IMR-90 (cell line): ENCODE data around the gene NEUROG1. TPM values are rescaled to one million over a fixed set of nuclear protein-coding genes. Genes with fewer than 3 reads are reported as not detected.

ENCODE experiments used
- ATAC-seq: fragments of 200-7000 bp; cut with Tn5 transposase; 2 replicates; pipeline ENCODE4 v1.9.1; 2020; ENCODE audit warnings: low read depth, mild to moderate bottlenecking, moderate library complexity
- BruUV-seq: library from RNA; stranded (reverse); fragments of 400-500 nt; replicated peaks from 2 replicates; lab custom pipeline; 2021; lab: Mats Ljungman, UMichigan
- CTCF ChIA-PET: fragments of 300-600 bp; formaldehyde crosslinking; extraction: SDS; loops from one replicate; lab custom pipeline; 2021; ENCODE audit warnings: antibody characterized with exemption; lab: Yijun Ruan, JAX
- POLR2A ChIA-PET: fragments of 300-600 bp; sonication (Branson Sonifier 250); formaldehyde crosslinking; loops from one replicate; lab custom pipeline; 2022; ENCODE audit warnings: antibody characterized with exemption; ENCODE audit not compliant: unreplicated experiment; lab: Charles Lee
- DNase-seq: peaks from one replicate; pipeline ENCODE4 v3.0.0; 2013
- H2AFZ ChIP-seq: replicated peaks from 2 replicates; pipeline ENCODE3; 2013; ENCODE audit warnings: low read length, mild to moderate bottlenecking; ENCODE audit not compliant: poor library complexity
- H2AK5ac ChIP-seq: 2 replicates; pipeline ENCODE4 v1.6.1; 2013; ENCODE audit warnings: low read depth, low read length, inconsistent platforms
- H2AK9ac ChIP-seq: replicated peaks from 2 replicates; pipeline ENCODE3; 2013; ENCODE audit warnings: mild to moderate bottlenecking, low read depth, low read length, moderate library complexity; ENCODE audit not compliant: poor library complexity
- H2BK120ac ChIP-seq: 2 replicates; pipeline ENCODE4 v1.6.1; 2013; ENCODE audit warnings: low read depth, low read length, inconsistent platforms
- H2BK15ac ChIP-seq: 3 replicates; pipeline ENCODE4 v1.6.1; 2013; ENCODE audit warnings: low read depth, low read length, inconsistent platforms
- H2BK20ac ChIP-seq: 2 replicates; pipeline ENCODE4 v1.6.1; 2013; ENCODE audit warnings: low read depth, mild to moderate bottlenecking, inconsistent platforms, low read length, moderate library complexity
- H2BK5ac ChIP-seq: 2 replicates; pipeline ENCODE4 v1.6.1; 2013; ENCODE audit warnings: mild to moderate bottlenecking, low read depth, low read length, inconsistent platforms; ENCODE audit not compliant: poor library complexity, severe bottlenecking
- H3K14ac ChIP-seq: replicated peaks from 2 replicates; pipeline ENCODE4 v1.6.1; 2013; ENCODE audit warnings: low read depth, low read length, inconsistent platforms
- H3K18ac ChIP-seq: 2 replicates; pipeline ENCODE4 v1.6.1; 2013; ENCODE audit warnings: low read depth, low read length, control low read depth
- H3K23ac ChIP-seq: 2 replicates; pipeline ENCODE4 v1.6.1; 2013; ENCODE audit warnings: low read depth, low read length, inconsistent platforms
- H3K27ac ChIP-seq: 2 replicates; pipeline ENCODE4 v1.5.1; 2013; ENCODE audit warnings: mild to moderate bottlenecking, control low read depth, low read length; ENCODE audit not compliant: insufficient read depth
- H3K27me3 ChIP-seq: 2 replicates; pipeline ENCODE4 v1.6.1; 2013; ENCODE audit warnings: low read length; ENCODE audit not compliant: control insufficient read depth, insufficient read depth
- H3K36me3 ChIP-seq: 2 replicates; pipeline ENCODE4 v1.6.1; 2013; ENCODE audit warnings: low read length, mixed read lengths; ENCODE audit not compliant: control insufficient read depth, insufficient read depth
- H3K4ac ChIP-seq: 2 replicates; pipeline ENCODE4 v1.6.1; 2013; ENCODE audit warnings: low read depth, low read length, inconsistent platforms
- H3K4me1 ChIP-seq: 2 replicates; pipeline ENCODE4 v1.6.1; 2013; ENCODE audit warnings: low read length, mixed read lengths; ENCODE audit not compliant: control insufficient read depth, insufficient read depth
- H3K4me2 ChIP-seq: 2 replicates; pipeline ENCODE4 v1.6.1; 2013; ENCODE audit warnings: low read depth, mild to moderate bottlenecking, control low read depth, low read length, moderate library complexity
- H3K4me3 ChIP-seq: 2 replicates; pipeline ENCODE4 v1.5.1; 2013; ENCODE audit warnings: low read depth, mild to moderate bottlenecking, control low read depth, low read length, moderate library complexity; ENCODE audit not compliant: insufficient read depth
- H3K56ac ChIP-seq: 2 replicates; pipeline ENCODE4 v1.6.1; 2013; ENCODE audit warnings: low read length, inconsistent platforms; ENCODE audit not compliant: insufficient read depth; ENCODE audit errors: extremely low read depth
- H3K79me1 ChIP-seq, 2 experiments: 2 replicates each; pipeline ENCODE4 v1.6.1; 2013; ENCODE audit warnings: low read length in 2 of 2, inconsistent platforms in 1 of 2, low read depth in 1 of 2
- H3K9ac ChIP-seq: 2 replicates; pipeline ENCODE4 v1.6.1; 2013; ENCODE audit warnings: low read depth, low read length, control low read depth
- H3K9me1 ChIP-seq: 2 replicates; pipeline ENCODE4 v1.6.1; 2013; ENCODE audit warnings: low read length, inconsistent platforms; ENCODE audit not compliant: insufficient read depth
- H3K9me3 ChIP-seq: 2 replicates; pipeline ENCODE4 v1.6.1; 2013; ENCODE audit warnings: low read length; ENCODE audit not compliant: control insufficient read depth, insufficient read depth
- H4K20me1 ChIP-seq: 2 replicates; pipeline ENCODE4 v1.6.1; 2013; ENCODE audit warnings: low read length, inconsistent platforms; ENCODE audit not compliant: insufficient read depth
- H4K5ac ChIP-seq: 2 replicates; pipeline ENCODE4 v1.6.1; 2013; ENCODE audit warnings: mild to moderate bottlenecking, low read depth, low read length, control low read depth
- H4K8ac ChIP-seq, 2 experiments: 2 replicates each; pipeline ENCODE4 v1.6.1; 2013; ENCODE audit warnings: low read depth in 2 of 2, low read length in 2 of 2, control low read depth in 1 of 2, inconsistent platforms in 1 of 2
- H4K91ac ChIP-seq: 2 replicates; pipeline ENCODE4 v1.6.1; 2013; ENCODE audit warnings: low read depth, low read length, inconsistent platforms; ENCODE audit not compliant: insufficient read depth
- CEBPB ChIP-seq: IDR thresholded peaks from 2 replicates; pipeline ENCODE4 v1.6.1; 2012; ENCODE audit warnings: low read depth, low read length, improper control_type of control experiment
- CHD1 ChIP-seq: IDR thresholded peaks from 2 replicates; pipeline ENCODE4 v1.6.1; 2012; ENCODE audit warnings: low read depth, low read length, improper control_type of control experiment
- FOS ChIP-seq: fragments of 150-350 bp; IDR thresholded peaks from 2 replicates; pipeline ENCODE4 v1.6.1; 2016; ENCODE audit warnings: low read depth, low read length
- MAFK ChIP-seq: IDR thresholded peaks from 2 replicates; pipeline ENCODE4 v1.6.1; 2012; ENCODE audit warnings: low read depth, low read length, improper control_type of control experiment
- MAZ ChIP-seq: IDR thresholded peaks from 2 replicates; pipeline ENCODE4 v1.6.1; 2012; ENCODE audit warnings: low read depth, mild to moderate bottlenecking, low read length, improper control_type of control experiment, moderate library complexity, borderline replicate concordance
- MXI1 ChIP-seq: IDR thresholded peaks from 2 replicates; pipeline ENCODE4 v1.6.1; 2012; ENCODE audit warnings: low read depth, mild to moderate bottlenecking, low read length, moderate library complexity, borderline replicate concordance
- NFE2L2 ChIP-seq: fragments of 150-350 bp; IDR thresholded peaks from 2 replicates; pipeline ENCODE4 v1.6.1; 2016; ENCODE audit warnings: low read depth, mild to moderate bottlenecking, low read length
- POLR2A ChIP-seq: IDR thresholded peaks from 2 replicates; pipeline ENCODE4 v1.6.1; 2012; ENCODE audit warnings: mild to moderate bottlenecking, low read depth, low read length
- RCOR1 ChIP-seq: IDR thresholded peaks from 2 replicates; pipeline ENCODE4 v1.6.1; 2012; ENCODE audit warnings: mild to moderate bottlenecking, low read length, improper control_type of control experiment; ENCODE audit not compliant: insufficient replicate concordance
- RFX5 ChIP-seq: IDR thresholded peaks from 2 replicates; pipeline ENCODE4 v1.8.0; 2012; ENCODE audit warnings: low read depth, mild to moderate bottlenecking, low read length, moderate library complexity
- SMC3 ChIP-seq: fragments of 150-350 bp; IDR thresholded peaks from 2 replicates; pipeline ENCODE4 v1.6.1; 2016; ENCODE audit warnings: low read depth, mild to moderate bottlenecking, antibody characterized with exemption, low read length, moderate library complexity
- WGBS, 2 experiments: methylation state at CpG; one replicate each; pipeline versions ENCODE4 v1.1.5 to v1.1.7; 2013; ENCODE audit warnings: missing lambda C conversion rate in 2 of 2; ENCODE audit not compliant: insufficient read length in 1 of 2; ENCODE audit errors: extremely low coverage in 2 of 2; 5-methylcytosine and 5-hydroxymethylcytosine counted together
- dilution Hi-C: fragments of 300-500 bp; cut with HindIII; formaldehyde crosslinking; loops from one replicate; pipeline ENCODE4 v1.14.3; 2018; ENCODE audit warnings: low sequenced_read_pairs; ENCODE audit not compliant: unreplicated experiment
- in situ Hi-C: fragments of 300-500 bp; cut with MboI; formaldehyde crosslinking; loops from 3 replicates; pipeline ENCODE4 v1.14.3; 2019; ENCODE audit warnings: low sequenced_read_pairs, inconsistent platforms, mixed read lengths
- intact Hi-C: fragments of 100-400 bp; cut with micrococcal nuclease; formaldehyde crosslinking; loops from 2 replicates; pipeline ENCODE4 v1.10.0; 2022
- polyA plus RNA-seq, 3 experiments: library from polyadenylated mRNA; depleted of rRNA; stranded (reverse); fragments of >200 nt; gene quantifications; 2 replicates each; pipeline ENCODE4 v1.2.3, GENCODE V29; 2012; ENCODE audit warnings: low replicate concordance in 1 of 3
- total RNA-seq: library from RNA; depleted of rRNA; stranded (reverse); fragments of >200 nt; gene quantifications from 2 replicates; pipeline ENCODE4 v1.2.3, GENCODE V29; 2012
- TF ChIP-seq, protein P1 (sequence below): fragments of 150-350 bp; IDR thresholded peaks from 2 replicates; pipeline ENCODE4 v1.6.1; 2017; ENCODE audit warnings: mild to moderate bottlenecking, antibody characterized with exemption, low read length, low read depth

The NEUROG1 gene
- total and polyA plus RNA-seq, 2 of the 4 experiments (the other 2 are of a cell fraction) = not detected

DNA sequence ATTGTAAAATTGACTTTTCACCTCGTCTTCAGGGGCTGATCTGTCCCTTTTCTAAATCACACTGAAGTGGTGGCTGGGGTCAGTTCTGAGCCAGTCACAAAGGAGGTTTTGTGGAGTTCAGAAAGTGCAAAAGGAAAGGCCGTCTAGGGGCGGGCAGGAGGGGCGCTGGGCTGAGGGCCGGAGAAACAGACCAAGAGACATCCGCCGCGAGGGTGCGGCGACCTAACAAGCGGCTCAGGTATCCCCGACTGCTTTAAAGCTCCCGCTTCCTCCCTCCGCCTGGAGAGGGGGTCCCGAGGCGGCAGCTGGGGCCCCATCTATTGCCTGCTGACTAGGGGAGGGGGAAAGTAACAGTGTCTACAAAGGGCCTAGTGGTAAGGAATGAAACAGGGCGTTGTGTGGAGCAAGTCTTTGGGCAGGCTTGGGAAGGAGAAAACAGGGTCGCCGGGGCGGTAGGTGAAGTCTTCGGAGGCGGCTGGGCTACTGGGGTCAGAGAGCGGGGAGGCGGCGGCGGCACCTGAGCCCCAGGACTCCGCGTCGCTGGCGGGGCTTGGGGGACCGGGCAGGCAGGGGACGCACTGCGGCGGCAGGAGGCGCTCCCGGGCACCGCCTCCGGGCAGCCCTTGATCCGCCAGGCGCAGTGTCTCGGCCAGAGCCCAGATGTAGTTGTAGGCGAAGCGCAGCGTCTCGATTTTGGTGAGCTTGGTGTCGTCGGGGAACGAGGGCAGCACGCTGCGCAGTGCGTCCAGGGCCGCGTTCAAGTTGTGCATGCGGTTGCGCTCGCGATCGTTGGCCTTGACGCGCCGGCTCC is 950 bp downstream of the NEUROG1 start (continued):
- no peak for TF ChIP-seq FOS

GRCh38 chr5:135533794-135534193 is 2.0 kb downstream of the NEUROG1 start:
- no peak overlapping the region for H2AK5ac ChIP-seq
- ChIA-PET POLR2A (no interaction called here), CTCF (interaction anchor here (0.7 to 1.3 kb wide), 2 partner anchors 18 to 67 kb away, joined by 3 to 5 read pairs; no protein-coding TSS in a partner anchor)
- no peaks in the 10 kb centered on the region for H3K9me1 ChIP-seq
- intact Hi-C loops (no loop called here), in situ Hi-C loops (no loop called here), dilution Hi-C loops (no loop called here)
- peaks cover 81% of the 10 kb centered on the region for H3K27me3 ChIP-seq
- H3K9me3 ChIP-seq = peaks cover 5% of the 10 kb centered on the region
- H4K91ac ChIP-seq = no peak overlapping the region
- no peak overlapping the region for H3K27ac ChIP-seq
- H3K36me3 ChIP-seq = no peaks in the 10 kb centered on the region
- H4K5ac ChIP-seq = no peak overlapping the region
- H2AK9ac ChIP-seq = no peak overlapping the region
- TF ChIP-seq MAZ = no peak
- no peak for TF ChIP-seq CHD1
- no peak for TF ChIP-seq NFE2L2
- TF ChIP-seq, protein P1, sequence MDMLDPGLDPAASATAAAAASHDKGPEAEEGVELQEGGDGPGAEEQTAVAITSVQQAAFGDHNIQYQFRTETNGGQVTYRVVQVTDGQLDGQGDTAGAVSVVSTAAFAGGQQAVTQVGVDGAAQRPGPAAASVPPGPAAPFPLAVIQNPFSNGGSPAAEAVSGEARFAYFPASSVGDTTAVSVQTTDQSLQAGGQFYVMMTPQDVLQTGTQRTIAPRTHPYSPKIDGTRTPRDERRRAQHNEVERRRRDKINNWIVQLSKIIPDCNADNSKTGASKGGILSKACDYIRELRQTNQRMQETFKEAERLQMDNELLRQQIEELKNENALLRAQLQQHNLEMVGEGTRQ = no peak
- TF ChIP-seq CEBPB = no peak
- TF ChIP-seq MAFK = no peak
- TF ChIP-seq POLR2A = no peak
- TF ChIP-seq SMC3 = no peak
- no peak for TF ChIP-seq MXI1
- TF ChIP-seq RFX5 = no peak
- no peak for TF ChIP-seq RCOR1
- no peak overlapping the region for H3K4me3 ChIP-seq
- no peak overlapping the region for H2BK15ac ChIP-seq
- no TSS peak for BruUV-seq
- no peak overlapping the region for H4K8ac ChIP-seq
- WGBS, 2 experiments = no CpG with 5 or more reads among the region's 3 CpGs
- no peak overlapping the region for H3K14ac ChIP-seq
- no peaks in the 10 kb centered on the region for H3K4me1 ChIP-seq
- DNase-seq (no peak), ATAC-seq (no peak)
- no peak overlapping the region for H2BK20ac ChIP-seq
- H2BK5ac ChIP-seq = no peak overlapping the region
- H3K56ac ChIP-seq = no peak overlapping the region
- H3K4ac ChIP-seq = no peak overlapping the region
- no peak overlapping the region for H3K18ac ChIP-seq
- no peak overlapping the region for H2AFZ ChIP-seq
- H2BK120ac ChIP-seq = no peak overlapping the region
- no peaks in the 10 kb centered on the region for H4K20me1 ChIP-seq
- H3K23ac ChIP-seq = no peak overlapping the region
- no peak overlapping the region for H3K4me2 ChIP-seq
- no peaks in the 10 kb centered on the region for H3K79me1 ChIP-seq
- no peak overlapping the region for H3K9ac ChIP-seq
